Breast epithelium (tissue), 4 donors: ENCODE data around the gene SLC25A43. TPM values are rescaled to one million over a fixed set of nuclear protein-coding genes. Genes with fewer than 3 reads are reported as not detected.
"Not testable (repeated sequence)": the region's sequence is repeated elsewhere in the genome, so short reads cannot be mapped to it uniquely, and the experiment has no call there.

Experiments
- DNase-seq, 2 donors: peaks; one replicate each; pipeline ENCODE4 v3.0.0-alpha.2; 2019; ENCODE audit warnings: low spot score in 2 of 2
- H3K27ac ChIP-seq, 2 donors: fragments of 200-600 bp; sonication (generic) in 1 of 2; one replicate each; pipeline ENCODE4 v1.5.1; 2016 to 2019; ENCODE audit warnings: mild to moderate bottlenecking in 1 of 2
- H3K27me3 ChIP-seq, 2 donors: fragments of 200-600 bp; sonication (generic) in 1 of 2; one replicate each; pipeline versions ENCODE4 v1.5.1 to v1.6.0; 2017 to 2019; ENCODE audit warnings: control low read depth in 1 of 2, mild to moderate bottlenecking in 1 of 2
- H3K36me3 ChIP-seq: fragments of 200-600 bp; one replicate; pipeline ENCODE4 v1.5.1; 2019
- H3K4me1 ChIP-seq, 2 donors: fragments of 200-600 bp; sonication (generic); one replicate each; pipeline ENCODE4 v1.5.1; 2016 to 2019; ENCODE audit warnings: control low read depth in 1 of 2
- H3K4me3 ChIP-seq, 3 donors: fragments of 200-600 bp; sonication (generic); 1 replicate in 2 of 3; 2 replicates in 1 of 3; pipeline ENCODE4 v1.5.1; 2016 to 2019; ENCODE audit warnings: mild to moderate bottlenecking in 3 of 3, moderate library complexity in 2 of 3
- H3K9me3 ChIP-seq, 2 donors: fragments of 200-600 bp; sonication (generic) in 1 of 2; one replicate each; pipeline ENCODE4 v1.5.1; 2016 to 2019; ENCODE audit warnings: control low read depth in 1 of 2
- POLR2A ChIP-seq: fragments of 450-650 bp; IDR thresholded peaks from one replicate; pipeline ENCODE4 v1.6.1; 2016; ENCODE audit warnings: antibody characterized with exemption, mild to moderate bottlenecking, moderate library complexity
- POLR2AphosphoS5 ChIP-seq, 3 donors: sonication (generic); formaldehyde crosslinking; IDR thresholded peaks; one replicate each; pipeline ENCODE4 v1.6.1; 2017; ENCODE audit warnings: antibody characterized with exemption in 3 of 3
- intact Hi-C: fragments of 100-400 bp; cut with DNase I; formaldehyde crosslinking; loops from one replicate; pipeline ENCODE4 v1.15.1; 2023; ENCODE audit warnings: low total_unique reads
- total RNA-seq, 3 donors: library from RNA; depleted of rRNA; stranded (reverse); fragments of >200 nt; gene quantifications; one replicate each; pipeline ENCODE4 v1.1.0, GENCODE V29; 2016
- TF ChIP-seq, protein P1 (sequence below), 3 donors: fragments of 450-650 bp; IDR thresholded peaks; one replicate each; pipeline ENCODE4 v1.5.1; 2016 to 2017; ENCODE audit warnings: antibody characterized with exemption in 3 of 3, mild to moderate bottlenecking in 3 of 3, moderate library complexity in 3 of 3

Gene SLC25A43
- total RNA-seq, result 10 to 100 TPM; 16.3 to 20.5 (median 19.0) TPM

- Histone ChIP-seq H3K9me3 (no peaks in the 10 kb centered on the region), H3K4me3 (peak within 1 kb of the TSS; percentile 57 to 76 (median 65)), H3K27me3 (peaks cover 0 to 4% of the 10 kb centered on the region in 2 donors), H3K4me1 (no peaks in the 10 kb centered on the region), H3K27ac (peak within 1 kb of the TSS; percentile 86 to 88), H3K36me3 (no peaks in the 10 kb centered on the region)
- intact Hi-C loops, result loop anchor here (2.0 kb wide), 1 partner anchor 56 kb away; no protein-coding TSS in a partner anchor
- TF ChIP-seq POLR2AphosphoS5 (IDR thresholded peaks at IDR 0.05) (no peak), POLR2A (no peak)
- TF ChIP-seq, protein P1, sequence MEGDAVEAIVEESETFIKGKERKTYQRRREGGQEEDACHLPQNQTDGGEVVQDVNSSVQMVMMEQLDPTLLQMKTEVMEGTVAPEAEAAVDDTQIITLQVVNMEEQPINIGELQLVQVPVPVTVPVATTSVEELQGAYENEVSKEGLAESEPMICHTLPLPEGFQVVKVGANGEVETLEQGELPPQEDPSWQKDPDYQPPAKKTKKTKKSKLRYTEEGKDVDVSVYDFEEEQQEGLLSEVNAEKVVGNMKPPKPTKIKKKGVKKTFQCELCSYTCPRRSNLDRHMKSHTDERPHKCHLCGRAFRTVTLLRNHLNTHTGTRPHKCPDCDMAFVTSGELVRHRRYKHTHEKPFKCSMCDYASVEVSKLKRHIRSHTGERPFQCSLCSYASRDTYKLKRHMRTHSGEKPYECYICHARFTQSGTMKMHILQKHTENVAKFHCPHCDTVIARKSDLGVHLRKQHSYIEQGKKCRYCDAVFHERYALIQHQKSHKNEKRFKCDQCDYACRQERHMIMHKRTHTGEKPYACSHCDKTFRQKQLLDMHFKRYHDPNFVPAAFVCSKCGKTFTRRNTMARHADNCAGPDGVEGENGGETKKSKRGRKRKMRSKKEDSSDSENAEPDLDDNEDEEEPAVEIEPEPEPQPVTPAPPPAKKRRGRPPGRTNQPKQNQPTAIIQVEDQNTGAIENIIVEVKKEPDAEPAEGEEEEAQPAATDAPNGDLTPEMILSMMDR (IDR thresholded peaks at IDR 0.05), result no peak
- DNase-seq, result no peak
These were observed at the start of gene SLC25A43 for GRCh38 chrX:119398974-119399771. TSS of gene SLC25A43 (plus strand) at chrX:119399336. CDS start at chrX:119399404, 68 bp downstream.

- DNase-seq, result no peak
- Histone ChIP-seq H3K9me3 (no peaks in the 10 kb centered on the region), H3K4me1 (no peaks in the 10 kb centered on the region), H3K36me3 (no peaks in the 10 kb centered on the region), H3K4me3 (no peak overlapping the region), H3K27ac (no peak overlapping the region), H3K27me3 (peaks cover 0 to 23% of the 10 kb centered on the region in 2 donors)
- TF ChIP-seq, protein P1 (IDR thresholded peaks at IDR 0.05), result no peak
- TF ChIP-seq POLR2AphosphoS5 (IDR thresholded peaks at IDR 0.05) (no peak), POLR2A (no peak)
- intact Hi-C loops, result loop anchor here (5.0 kb wide), 1 partner anchor 122 kb away; the partner anchor contains the start of gene PGRMC1
These were observed 39.3 kb upstream of the SLC25A43 start for GRCh38 chrX:119359618-119360382.

DNA sequence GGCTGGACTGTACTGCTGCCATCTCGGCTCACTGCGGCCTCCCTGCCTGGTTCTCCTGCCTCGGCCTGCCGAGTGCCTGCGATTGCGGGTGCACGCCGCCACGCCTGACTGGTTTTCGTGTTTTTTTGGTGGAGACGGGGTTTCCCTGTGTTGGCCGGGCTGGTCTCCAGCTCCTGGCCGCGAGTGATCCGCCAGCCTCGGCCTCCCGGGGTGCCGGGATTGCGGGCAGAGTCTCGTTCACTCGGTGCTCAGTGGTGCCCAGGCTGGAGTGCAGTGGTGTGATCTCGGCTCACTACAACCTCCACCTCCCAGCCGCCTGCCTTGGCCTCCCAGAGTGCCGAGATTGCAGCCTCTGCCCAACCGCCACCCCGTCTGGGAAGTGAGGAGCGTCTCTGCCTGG, 37.7 kb upstream of the SLC25A43 start:
- H3K27ac ChIP-seq, DNase-seq, H3K9me3 ChIP-seq, H3K4me1 ChIP-seq, H3K4me3 ChIP-seq, H3K36me3 ChIP-seq: not testable (repeated sequence)
- intact Hi-C loops, result loop anchor here (5.0 kb wide), 1 partner anchor 124 kb away; the partner anchor contains the start of gene PGRMC1
- H3K27me3 ChIP-seq, result peaks cover 0 to 16% of the 10 kb centered on the region in 2 donors

DNA sequence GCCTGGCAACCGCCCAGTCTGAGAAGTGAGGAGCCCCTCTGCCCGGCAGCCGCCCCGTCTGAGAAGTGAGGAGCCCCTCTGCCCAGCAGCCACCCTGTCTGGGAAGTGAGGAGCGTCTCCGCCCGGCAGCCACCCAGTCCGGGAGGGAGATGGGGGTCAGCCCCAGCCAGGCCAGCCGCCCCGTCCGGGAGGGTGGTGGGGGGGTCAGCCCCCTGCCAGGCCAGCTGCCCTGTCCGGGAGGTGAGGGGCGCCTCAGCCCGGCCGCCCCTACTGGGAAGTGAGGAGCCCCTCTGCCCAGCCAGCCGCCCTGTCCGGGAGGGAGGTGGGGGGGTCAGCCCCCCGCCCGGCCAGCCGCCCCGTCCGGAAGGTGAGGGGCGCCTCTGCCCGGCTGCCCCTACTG, 37.1 kb upstream of the SLC25A43 start:
- DNase-seq, H3K4me3 ChIP-seq, H3K36me3 ChIP-seq, H3K4me1 ChIP-seq, H3K27ac ChIP-seq, H3K9me3 ChIP-seq: not testable (repeated sequence)
- peaks cover 0 to 13% of the 10 kb centered on the region in 2 donors for H3K27me3 ChIP-seq
- intact Hi-C loops, result loop anchor here (5.0 kb wide), 1 partner anchor 125 kb away; the partner anchor contains the start of gene PGRMC1

- H3K27ac ChIP-seq, result no peak overlapping the region
- H3K36me3 ChIP-seq, result no peaks in the 10 kb centered on the region
- intact Hi-C loops, result loop anchor here (5.0 kb wide), 1 partner anchor 126 kb away; the partner anchor contains the start of gene PGRMC1
- peaks cover 0 to 9% of the 10 kb centered on the region in 2 donors for H3K27me3 ChIP-seq
- no peaks in the 10 kb centered on the region for H3K9me3 ChIP-seq
- no peak for DNase-seq
- H3K4me1 ChIP-seq, result no peaks in the 10 kb centered on the region
- TF ChIP-seq POLR2AphosphoS5 (IDR thresholded peaks at IDR 0.05), result no peak
- no peak for TF ChIP-seq POLR2A
- TF ChIP-seq, protein P1 (IDR thresholded peaks at IDR 0.05), result no peak
- H3K4me3 ChIP-seq, result no peak overlapping the region
These were observed 35.7 kb upstream of the SLC25A43 start for GRCh38 chrX:119363391-119363790.

DNA sequence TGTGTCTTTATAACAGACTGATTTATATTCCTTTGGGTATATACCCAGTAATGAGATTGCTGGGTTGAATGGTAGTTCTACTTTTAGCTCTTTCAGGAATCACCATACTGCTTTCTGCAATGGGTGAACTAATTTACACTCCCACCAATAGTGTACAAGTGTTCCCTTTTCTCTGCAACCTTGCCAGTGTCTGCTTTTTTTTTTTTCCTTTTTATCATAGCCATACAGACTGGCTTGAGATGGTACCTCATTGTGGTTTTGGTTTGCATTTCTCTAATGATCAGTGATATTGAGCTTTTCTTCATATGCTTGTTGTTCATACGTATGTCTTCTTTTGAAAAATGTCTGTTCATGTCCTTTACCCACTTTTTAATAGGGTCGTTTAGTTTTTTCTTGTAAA, 27.3 kb upstream of the SLC25A43 start:
- intact Hi-C loops, H3K9me3 ChIP-seq: not testable (repeated sequence)

More for the DNA sequence above, 27.3 kb upstream of the SLC25A43 start:
- not testable (repeated sequence) for H3K27ac ChIP-seq, H3K4me1 ChIP-seq, DNase-seq, H3K4me3 ChIP-seq, H3K36me3 ChIP-seq
- H3K27me3 ChIP-seq, result peaks cover 0 to 17% of the 10 kb centered on the region in 2 donors
